Psoas muscle (tissue), 7 donors: Measurements from ENCODE around the gene TARP.

Experiments used
- ATAC-seq, 4 donors: fragments of 200-7000 bp; cut with Tn5 transposase; one replicate each; pipeline ENCODE4 v1.9.1; 2020; ENCODE audit warnings: moderate library complexity in 3 of 4, mild to moderate bottlenecking in 2 of 4
- DNase-seq, 2 donors: peaks; one replicate each; pipeline ENCODE4 v3.0.0-alpha.2; 2020
- H3K27ac ChIP-seq: fragments of 200-600 bp; one replicate; pipeline ENCODE4 v1.8.0; 2022
- H3K27me3 ChIP-seq, 3 donors: fragments of 200-600 bp in 1 of 3; one replicate each; pipeline versions ENCODE4 v1.6.1 to v1.8.0; 2013 to 2022; ENCODE audit warnings: low read length in 2 of 3, mild to moderate bottlenecking in 2 of 3, moderate library complexity in 1 of 3; ENCODE audit not compliant: insufficient read depth in 3 of 3
- H3K36me3 ChIP-seq, 2 donors: fragments of 200-600 bp in 1 of 2; one replicate each; pipeline versions ENCODE4 v1.6.1 to v1.8.0; 2013 to 2022; ENCODE audit warnings: low read depth in 1 of 2, mild to moderate bottlenecking in 1 of 2, moderate library complexity in 1 of 2; ENCODE audit not compliant: insufficient read depth in 1 of 2
- H3K4me1 ChIP-seq: fragments of 200-600 bp; one replicate; pipeline ENCODE4 v1.8.0; 2022
- H3K4me3 ChIP-seq: fragments of 200-600 bp; one replicate; pipeline ENCODE4 v1.8.0; 2022; ENCODE audit warnings: mild to moderate bottlenecking
- H3K9me3 ChIP-seq: fragments of 200-600 bp; one replicate; pipeline ENCODE4 v1.8.0; 2022
- CTCF ChIP-seq: fragments of 200-600 bp; IDR thresholded peaks from one replicate; pipeline ENCODE4 v1.8.0; 2022; ENCODE audit warnings: antibody characterized with exemption
- WGBS, 3 donors: extraction: QIAGEN DNeasy Blood & Tissue Kit; methylation state at CpG; one replicate each; pipeline versions ENCODE4 v1.1.6 to v1.1.7; 2013; 5-methylcytosine and 5-hydroxymethylcytosine counted together
- intact Hi-C, 2 donors: fragments of 100-400 bp; cut with DNase I; formaldehyde crosslinking; loops; one replicate each; pipeline versions ENCODE4 v1.11.0 to v1.14.2; 2022
- donor health status: healthy with polysubstance abuse.
- donor health status: DM: no; HTN: no; CAD: no; lungs with moderate emphysema.
- donor health status: Bipolar disorder and iron deficiency.
- donor health status: healthy.
- donor health status: DM: yes; HTN: yes; CAD: no.
- donor health status: DM: no; HTN: no; CAD: no.
- donor health status: DM: yes; HTN: yes; CAD: no.

The TARP gene

DNA sequence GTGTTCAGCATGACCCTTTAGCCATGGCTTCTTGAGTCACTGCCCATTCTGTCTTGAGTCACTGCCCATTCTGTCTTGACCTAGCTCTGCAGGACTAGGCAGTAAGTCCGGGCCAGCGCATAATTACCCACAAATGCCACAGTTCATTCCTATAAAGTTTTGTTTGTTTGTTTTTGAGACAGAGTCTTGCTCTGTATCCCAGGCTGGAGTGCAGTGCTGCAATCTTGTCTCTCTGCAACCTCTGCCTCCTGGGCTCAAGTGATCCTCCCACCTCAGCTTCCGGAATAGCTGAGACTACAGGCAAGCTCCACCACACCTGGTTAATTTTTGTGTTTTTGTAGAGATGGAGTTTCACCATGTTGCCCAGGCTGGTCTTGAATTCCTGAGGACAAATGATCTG is 32.7 kb upstream of the TARP start:
- no peak for TF ChIP-seq CTCF
- Histone ChIP-seq H3K4me3 (no peak overlapping the region), H3K27me3 (peaks cover 0 to 4% (median 2%) of the 10 kb centered on the region in 3 donors), H3K36me3 (no peaks in the 10 kb centered on the region), H3K9me3 (no peaks in the 10 kb centered on the region), H3K4me1 (no peaks in the 10 kb centered on the region), H3K27ac (no peak overlapping the region)
- intact Hi-C loops = no loop called here
- WGBS, 3 donors = 76 to 91% (median 82%) methylated on average over 3 of the region's 3 CpGs
- DNase-seq (no peak), ATAC-seq (no peak)

GRCh38 chr7:38303866-38304265 is 30.4 kb upstream of the TARP start:
- TF ChIP-seq CTCF = no peak
- no peak for DNase-seq
- intact Hi-C loops = no loop called here
- no peaks in the 10 kb centered on the region for H3K9me3 ChIP-seq
- no peaks in the 10 kb centered on the region for H3K36me3 ChIP-seq
- no peaks in the 10 kb centered on the region for H3K4me1 ChIP-seq
- no peaks in the 10 kb centered on the region for H3K27me3 ChIP-seq
- WGBS, 3 donors = 89 to 94% (median 90%) methylated on average over 2 of the region's 2 CpGs
- H3K4me3 ChIP-seq = no peak overlapping the region
- no peak overlapping the region for H3K27ac ChIP-seq
- no peak for ATAC-seq

DNA sequence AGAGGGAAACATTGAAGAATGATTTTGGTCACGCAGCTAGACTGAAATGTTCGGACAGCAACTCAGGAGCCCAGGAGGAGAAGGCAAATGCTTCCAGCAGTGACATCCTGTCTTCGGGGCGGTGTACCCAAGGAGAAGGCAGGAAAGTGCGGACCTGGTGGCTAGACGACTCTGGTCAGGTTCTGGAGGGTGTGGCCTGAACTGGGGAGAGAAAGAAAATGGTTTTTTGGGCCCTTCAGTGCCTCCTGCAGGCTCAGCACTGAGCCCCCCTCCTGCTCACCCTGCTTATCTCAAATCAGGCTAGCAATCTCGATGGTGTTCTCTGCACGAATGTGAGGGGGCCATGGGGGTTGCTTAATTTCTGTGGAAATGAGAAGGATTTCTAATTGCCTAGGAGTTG is 26.7 kb upstream of the TARP start:
- TF ChIP-seq CTCF = no peak
- no peak for DNase-seq
- 58 to 67% (median 63%) methylated on average over 8 of the region's 8 CpGs for WGBS, 3 donors
- Histone ChIP-seq H3K9me3 (no peaks in the 10 kb centered on the region), H3K4me3 (no peak overlapping the region), H3K4me1 (no peaks in the 10 kb centered on the region), H3K27ac (no peak overlapping the region), H3K36me3 (no peaks in the 10 kb centered on the region), H3K27me3 (no peaks in the 10 kb centered on the region)
- intact Hi-C loops = no loop called here
- no peak for ATAC-seq

GRCh38 chr7:38299275-38299931 is 26.0 kb upstream of the TARP start:
- no peak overlapping the region for H3K27ac ChIP-seq
- no peak for ATAC-seq

More at GRCh38 chr7:38299275-38299931, 26.0 kb upstream of the TARP start:
- no peak for DNase-seq
- no peaks in the 10 kb centered on the region for H3K27me3 ChIP-seq
- intact Hi-C loops = no loop called here
- H3K4me1 ChIP-seq = no peaks in the 10 kb centered on the region
- H3K9me3 ChIP-seq = no peaks in the 10 kb centered on the region
- no peaks in the 10 kb centered on the region for H3K36me3 ChIP-seq
- 83 to 86% (median 84%) methylated on average over 9 of the region's 9 CpGs for WGBS, 3 donors
- H3K4me3 ChIP-seq = no peak overlapping the region
- no peak for TF ChIP-seq CTCF
